Measurements from ENCODE around the gene RELN. TPM values are rescaled to one million over a fixed set of nuclear protein-coding genes. Genes with fewer than 3 reads are reported as not detected.

The RELN gene
- total and polyA plus RNA-seq, 2 of the 13 experiments (the other 11 are each of a cell fraction or from before 2014, with no cell fraction given): 315 to 332 TPM

DNA sequence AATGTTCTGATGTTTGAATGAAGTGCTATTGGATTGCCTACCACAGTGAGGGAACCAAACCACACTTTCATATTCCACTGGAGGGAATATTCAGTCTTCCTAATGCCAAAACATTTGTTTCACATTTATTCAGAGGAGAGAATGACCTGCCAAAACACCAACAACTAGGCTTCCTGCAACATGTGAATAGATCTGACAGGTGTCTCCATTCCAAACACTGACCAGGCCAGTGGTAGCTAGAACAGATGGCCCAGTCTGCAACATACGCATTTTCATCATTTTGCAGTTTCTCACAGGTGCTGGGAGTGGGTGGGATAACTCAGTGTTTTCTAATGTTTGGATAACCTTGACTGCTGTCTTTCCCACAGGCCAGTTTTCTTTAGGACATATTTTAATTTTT, 110.0 kb downstream of the RELN start:
- in situ Hi-C loops (cut with HindIII; ENCODE audit: extremely low pct_ligation_motif_present, low pct_unique_long_range_greater_than_20kb) (no loop called here), intact Hi-C loops (cut with micrococcal nuclease; ENCODE audit: unreplicated experiment) (no loop called here)
- Histone ChIP-seq H3K9ac (ENCODE audit: insufficient read depth, low read depth, low read length) (no peak overlapping the region), H2AFZ (ENCODE audit: low read length) (no peak overlapping the region), H3K27ac (ENCODE audit: extremely low read length, insufficient read depth, low read length) (no peak overlapping the region), H4K20me1 (ENCODE audit: insufficient read depth, low read length) (peaks cover 18% of the 10 kb centered on the region), H3K4me2 (ENCODE audit: low read depth, low read length) (no peak overlapping the region), H3K27me3 (ENCODE audit: control insufficient read depth in 1 of 2, insufficient read depth in 2 of 2, low read length in 2 of 2) (no peaks in the 10 kb centered on the region; a peak in 1 of 5 replicates), H3K79me2 (ENCODE audit: insufficient read depth, low read length) (peaks cover 38% of the 10 kb centered on the region), H3K36me3 (replicated peaks in 1 of 2; ENCODE audit: control insufficient read depth in 1 of 2, insufficient read depth in 2 of 2, low read length in 2 of 2) (no peaks in the 10 kb centered on the region; a peak in 1 of 5 replicates), H3K9me3 (ENCODE audit: low read length) (no peaks in the 10 kb centered on the region), H3K4me1 (ENCODE audit: insufficient read depth, low read length) (peaks cover 15% of the 10 kb centered on the region), H3K4me3 (replicated peaks in 1 of 3; ENCODE audit: insufficient read depth in 1 of 3, low read depth in 2 of 3, low read length in 3 of 3) (no peak overlapping the region)
- ChIA-PET POLR2A (no interaction called here), CTCF (ENCODE audit: low intra/inter-chr PET ratio, low total read pairs) (no interaction called here)
- WGBS (ENCODE audit: low lambda C conversion rate): 100% methylated on average over 1 of the region's 1 CpG
- TF ChIP-seq, protein P1, sequence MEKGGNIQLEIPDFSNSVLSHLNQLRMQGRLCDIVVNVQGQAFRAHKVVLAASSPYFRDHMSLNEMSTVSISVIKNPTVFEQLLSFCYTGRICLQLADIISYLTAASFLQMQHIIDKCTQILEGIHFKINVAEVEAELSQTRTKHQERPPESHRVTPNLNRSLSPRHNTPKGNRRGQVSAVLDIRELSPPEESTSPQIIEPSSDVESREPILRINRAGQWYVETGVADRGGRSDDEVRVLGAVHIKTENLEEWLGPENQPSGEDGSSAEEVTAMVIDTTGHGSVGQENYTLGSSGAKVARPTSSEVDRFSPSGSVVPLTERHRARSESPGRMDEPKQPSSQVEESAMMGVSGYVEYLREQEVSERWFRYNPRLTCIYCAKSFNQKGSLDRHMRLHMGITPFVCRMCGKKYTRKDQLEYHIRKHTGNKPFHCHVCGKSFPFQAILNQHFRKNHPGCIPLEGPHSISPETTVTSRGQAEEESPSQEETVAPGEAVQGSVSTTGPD (CRISPR knock-in tag; IDR thresholded peaks at IDR 0.05): no peak
- no peak for TF ChIP-seq ZFP82 (CRISPR knock-in tag; IDR thresholded peaks at IDR 0.05; ENCODE audit: borderline replicate concordance)
- TF ChIP-seq SETDB1 (CRISPR knock-in tag; IDR thresholded peaks at IDR 0.05; ENCODE audit: borderline replicate concordance): no peak
- TF ChIP-seq REL (CRISPR knock-in tag; conservative IDR thresholded peaks at IDR 0.05): no peak
- TF ChIP-seq, protein P2, sequence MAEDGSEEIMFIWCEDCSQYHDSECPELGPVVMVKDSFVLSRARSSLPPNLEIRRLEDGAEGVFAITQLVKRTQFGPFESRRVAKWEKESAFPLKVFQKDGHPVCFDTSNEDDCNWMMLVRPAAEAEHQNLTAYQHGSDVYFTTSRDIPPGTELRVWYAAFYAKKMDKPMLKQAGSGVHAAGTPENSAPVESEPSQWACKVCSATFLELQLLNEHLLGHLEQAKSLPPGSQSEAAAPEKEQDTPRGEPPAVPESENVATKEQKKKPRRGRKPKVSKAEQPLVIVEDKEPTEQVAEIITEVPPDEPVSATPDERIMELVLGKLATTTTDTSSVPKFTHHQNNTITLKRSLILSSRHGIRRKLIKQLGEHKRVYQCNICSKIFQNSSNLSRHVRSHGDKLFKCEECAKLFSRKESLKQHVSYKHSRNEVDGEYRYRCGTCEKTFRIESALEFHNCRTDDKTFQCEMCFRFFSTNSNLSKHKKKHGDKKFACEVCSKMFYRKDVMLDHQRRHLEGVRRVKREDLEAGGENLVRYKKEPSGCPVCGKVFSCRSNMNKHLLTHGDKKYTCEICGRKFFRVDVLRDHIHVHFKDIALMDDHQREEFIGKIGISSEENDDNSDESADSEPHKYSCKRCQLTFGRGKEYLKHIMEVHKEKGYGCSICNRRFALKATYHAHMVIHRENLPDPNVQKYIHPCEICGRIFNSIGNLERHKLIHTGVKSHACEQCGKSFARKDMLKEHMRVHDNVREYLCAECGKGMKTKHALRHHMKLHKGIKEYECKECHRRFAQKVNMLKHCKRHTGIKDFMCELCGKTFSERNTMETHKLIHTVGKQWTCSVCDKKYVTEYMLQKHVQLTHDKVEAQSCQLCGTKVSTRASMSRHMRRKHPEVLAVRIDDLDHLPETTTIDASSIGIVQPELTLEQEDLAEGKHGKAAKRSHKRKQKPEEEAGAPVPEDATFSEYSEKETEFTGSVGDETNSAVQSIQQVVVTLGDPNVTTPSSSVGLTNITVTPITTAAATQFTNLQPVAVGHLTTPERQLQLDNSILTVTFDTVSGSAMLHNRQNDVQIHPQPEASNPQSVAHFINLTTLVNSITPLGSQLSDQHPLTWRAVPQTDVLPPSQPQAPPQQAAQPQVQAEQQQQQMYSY (CRISPR knock-in tag; IDR thresholded peaks at IDR 0.05): no peak
- no peak for TF ChIP-seq MBNL3 (CRISPR knock-in tag; conservative IDR thresholded peaks at IDR 0.05)
- no TSS peak for BruUV-seq (replicated peaks)
- FAIRE-seq (no peak), DNase-seq (ENCODE audit: low spot score) (no peak), ATAC-seq (no peak)
